Smooth muscle cell of the brain vasculature (primary cell): ENCODE measurements around the gene SLC25A43.
"Not testable (repeated sequence)": the region's sequence is repeated elsewhere in the genome, so short reads cannot be mapped to it uniquely, and the experiment has no call there.

ENCODE experiments used
- DNase-seq: peaks from one replicate; pipeline ENCODE4 v3.0.0-alpha.2; 2012; ENCODE audit warnings: low read depth, low spot score

SLC25A43 gene

DNA sequence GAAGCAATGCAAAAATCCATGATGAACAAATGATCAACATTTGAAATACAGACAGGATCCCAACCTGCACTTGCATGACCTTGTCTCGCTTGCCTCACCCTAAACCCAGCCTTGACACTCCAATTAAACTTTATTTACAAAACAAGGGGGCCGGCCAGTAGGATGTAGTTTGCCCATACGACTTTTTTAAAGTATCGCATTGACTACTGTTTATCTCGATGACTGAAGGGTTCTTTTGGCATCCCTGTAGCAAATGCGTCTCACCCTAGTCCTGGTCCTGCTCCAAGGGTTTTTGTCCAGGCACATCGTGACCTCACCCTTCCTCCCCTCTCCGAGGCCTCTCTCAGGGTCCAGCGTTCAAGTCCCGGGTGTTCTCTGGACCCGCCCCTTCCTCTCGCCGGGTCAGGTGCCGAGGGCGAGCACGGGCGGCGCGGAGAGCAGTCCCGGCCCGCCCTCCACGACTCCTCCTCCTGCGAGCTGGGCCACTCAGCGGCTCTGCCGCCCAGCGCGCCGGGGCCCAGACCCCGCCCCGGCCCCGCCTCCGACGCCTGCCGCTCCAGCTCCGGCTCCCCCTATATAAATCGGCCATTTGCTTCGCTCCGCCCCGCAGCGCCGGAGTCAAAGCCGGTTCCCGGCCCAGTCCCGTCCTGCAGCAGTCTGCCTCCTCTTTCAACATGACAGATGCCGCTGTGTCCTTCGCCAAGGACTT is 68.9 kb downstream of the SLC25A43 start, which contains the start of gene SLC25A5:
SLC25A5 (plus strand) TSS at position 603 of the 709 bp plus-strand sequence; CDS start at position 675, 72 bp downstream.
- peak; percentile 31 for DNase-seq

DNA sequence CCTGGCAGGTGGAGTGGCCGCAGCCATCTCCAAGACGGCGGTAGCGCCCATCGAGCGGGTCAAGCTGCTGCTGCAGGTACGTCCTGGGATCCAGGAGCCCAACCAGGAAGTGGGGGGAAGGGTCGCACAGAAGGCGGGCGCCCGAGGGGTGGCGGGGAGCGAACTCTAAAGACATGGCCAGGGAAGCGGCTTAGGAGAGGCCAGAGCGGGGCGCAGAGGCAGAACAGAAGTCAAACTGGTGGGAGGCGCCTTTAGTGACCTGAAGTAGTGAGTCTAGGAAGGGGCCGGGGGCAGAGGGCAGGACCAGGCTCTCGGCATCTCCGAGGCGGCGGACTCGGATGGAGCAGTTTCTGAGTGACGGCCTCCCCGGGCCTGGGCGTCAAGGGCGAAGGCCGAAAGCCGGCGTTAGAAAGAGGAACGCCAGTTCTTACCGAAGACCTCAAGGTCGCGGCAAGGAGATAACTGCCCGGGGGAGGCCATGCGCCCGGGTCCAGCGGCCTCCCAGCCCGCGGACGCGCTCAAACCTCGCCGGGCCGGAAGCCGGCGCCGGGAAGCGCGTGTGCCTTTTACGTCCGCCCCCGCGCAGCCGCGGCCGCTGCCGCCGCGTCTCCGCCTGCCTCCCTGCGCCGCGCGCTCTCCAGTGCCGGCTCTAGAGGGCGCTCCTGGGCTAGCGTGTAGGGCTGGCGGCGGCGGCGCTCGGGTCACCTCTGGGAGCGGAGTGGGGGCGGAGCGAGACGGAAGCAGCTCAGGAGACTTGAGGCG is 69.6 kb downstream of the SLC25A43 start:
- peak; percentile 70 for DNase-seq

DNA sequence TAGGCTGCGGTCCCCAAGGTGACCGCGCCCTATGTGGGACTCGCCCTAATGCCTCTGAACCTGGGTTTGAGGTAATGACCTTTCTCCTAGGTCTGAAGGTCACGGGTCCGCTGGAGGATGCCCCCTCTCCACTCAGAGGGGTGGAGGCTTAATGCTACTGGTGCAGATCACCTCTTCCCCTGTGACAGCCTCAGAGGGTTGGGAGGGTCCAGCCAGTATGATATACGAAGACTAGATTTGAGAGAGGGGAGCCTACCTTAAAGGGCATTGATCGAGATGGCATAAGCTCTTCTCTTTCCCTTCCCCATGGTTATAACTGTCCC is 70.1 kb downstream of the SLC25A43 start:
- DNase-seq: no peak

- no peak for DNase-seq
Measured at GRCh38 chrX:119474615-119475388, 75.7 kb downstream of the SLC25A43 start.

- DNase-seq: no peak
Measured at GRCh38 chrX:119475389-119476101, 76.4 kb downstream of the SLC25A43 start.

- peak; percentile 20 for DNase-seq
Measured at GRCh38 chrX:119477812-119478232, 78.7 kb downstream of the SLC25A43 start.

- no peak for DNase-seq
Measured at GRCh38 chrX:119478504-119478903, 79.4 kb downstream of the SLC25A43 start.

DNA sequence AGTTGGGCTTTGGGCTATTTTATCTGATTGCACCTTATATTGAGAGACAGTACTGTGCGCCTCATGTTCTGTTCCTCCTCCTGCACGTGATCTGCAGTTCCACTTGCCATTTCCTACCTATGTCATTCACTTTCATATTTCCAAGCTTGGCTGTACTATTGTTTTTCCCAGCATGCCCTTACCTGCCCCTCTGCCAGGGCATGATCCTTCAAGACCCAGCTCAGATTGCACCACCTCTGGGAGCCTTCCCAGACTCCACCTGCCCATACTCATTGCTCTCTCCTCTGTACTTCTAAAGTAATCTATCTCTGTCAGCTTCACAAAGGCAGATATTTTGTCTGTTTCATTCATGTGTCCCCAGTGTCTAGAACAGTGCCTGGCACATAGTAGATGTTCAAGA is 80.7 kb downstream of the SLC25A43 start:
- no peak for DNase-seq

- no peak for DNase-seq
Measured at GRCh38 chrX:119481323-119481801, 82.2 kb downstream of the SLC25A43 start.

DNA sequence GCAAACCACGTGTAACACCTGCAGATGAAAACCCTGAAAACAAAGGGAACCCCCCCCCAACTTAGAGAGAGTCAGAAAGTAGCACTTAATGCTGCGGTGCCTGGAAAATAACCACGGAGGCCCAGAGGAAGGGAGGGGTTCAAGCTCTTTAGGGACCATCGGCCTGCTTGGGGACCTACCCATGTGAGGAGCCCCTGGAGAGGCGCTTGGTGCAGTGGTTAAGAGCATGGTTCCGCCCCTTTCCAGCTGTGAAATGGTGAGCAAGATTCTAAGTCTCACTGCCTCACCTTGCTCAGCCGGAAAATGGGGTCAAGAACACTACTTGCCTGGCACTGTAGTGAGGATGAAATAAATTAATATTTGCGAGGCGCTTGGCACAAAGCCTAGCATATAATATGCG is 82.9 kb downstream of the SLC25A43 start:
- no peak for DNase-seq

GRCh38 chrX:119482481-119483480 is 83.6 kb downstream of the SLC25A43 start:
- no peak for DNase-seq

DNA sequence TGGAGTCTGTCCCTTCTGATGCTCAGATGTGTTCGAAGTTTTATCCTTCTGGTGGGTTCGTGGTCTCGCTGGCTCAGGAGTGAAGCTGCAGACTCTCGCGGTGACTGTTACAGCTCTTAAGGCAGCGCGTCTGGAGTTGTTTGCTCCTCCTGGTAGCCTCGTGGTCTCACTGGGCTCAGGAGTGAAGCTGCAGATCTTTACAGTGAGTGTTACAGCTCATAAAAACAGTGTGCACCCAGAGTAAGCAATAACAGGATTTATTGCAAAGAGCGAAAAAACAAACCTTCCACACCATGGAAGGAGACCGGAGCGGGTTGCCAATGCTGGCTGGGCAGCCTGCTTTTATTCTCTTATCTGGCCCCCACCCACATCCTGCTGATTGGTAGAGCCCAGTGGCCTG is 87.6 kb downstream of the SLC25A43 start:
- no peak for DNase-seq

- not testable (repeated sequence) for DNase-seq
Measured at GRCh38 chrX:119487766-119488165, 88.6 kb downstream of the SLC25A43 start.

- peak; percentile 10 for DNase-seq
Measured at GRCh38 chrX:119488749-119489148, 89.6 kb downstream of the SLC25A43 start.

DNA sequence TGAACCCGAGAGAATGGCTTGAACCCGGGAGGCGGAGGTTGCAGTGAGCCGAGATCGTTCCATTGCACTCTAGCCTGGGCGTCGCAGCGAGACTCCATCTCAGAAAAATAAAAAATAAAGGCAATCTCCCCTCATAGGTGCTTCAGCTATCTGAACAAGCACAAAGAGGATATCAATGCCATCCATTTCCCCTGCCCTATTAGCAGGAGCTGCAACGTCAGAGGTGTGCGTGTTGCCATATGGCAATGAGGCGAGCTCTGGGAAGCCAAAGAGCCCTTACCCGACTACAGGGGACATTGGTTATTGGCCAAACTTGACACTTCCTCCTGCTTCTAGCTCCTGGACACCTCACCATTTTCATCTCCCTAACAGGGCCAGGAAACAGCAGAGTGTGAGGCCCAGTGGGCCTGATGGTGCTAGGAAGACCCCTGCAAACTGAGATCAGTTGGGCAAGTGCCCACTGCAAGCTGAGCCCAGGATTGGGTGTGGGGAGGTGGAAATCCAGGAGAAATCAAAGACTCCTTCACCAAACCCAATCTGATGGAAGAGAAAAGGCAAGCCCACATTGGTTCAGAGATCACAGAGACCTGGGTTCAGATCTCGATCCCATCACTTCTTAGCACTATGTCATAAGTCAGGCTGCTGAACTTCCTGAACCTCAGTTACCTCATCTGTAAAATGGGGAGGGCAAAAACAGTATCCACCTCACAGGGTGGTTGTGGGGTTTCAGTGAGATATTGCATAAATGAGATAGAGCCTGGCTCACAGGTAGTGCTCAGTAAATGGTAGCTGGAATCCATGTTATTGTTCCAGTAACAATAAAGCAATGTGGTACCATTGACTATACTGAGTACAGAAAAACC is 90.3 kb downstream of the SLC25A43 start:
- DNase-seq: no peak

DNA sequence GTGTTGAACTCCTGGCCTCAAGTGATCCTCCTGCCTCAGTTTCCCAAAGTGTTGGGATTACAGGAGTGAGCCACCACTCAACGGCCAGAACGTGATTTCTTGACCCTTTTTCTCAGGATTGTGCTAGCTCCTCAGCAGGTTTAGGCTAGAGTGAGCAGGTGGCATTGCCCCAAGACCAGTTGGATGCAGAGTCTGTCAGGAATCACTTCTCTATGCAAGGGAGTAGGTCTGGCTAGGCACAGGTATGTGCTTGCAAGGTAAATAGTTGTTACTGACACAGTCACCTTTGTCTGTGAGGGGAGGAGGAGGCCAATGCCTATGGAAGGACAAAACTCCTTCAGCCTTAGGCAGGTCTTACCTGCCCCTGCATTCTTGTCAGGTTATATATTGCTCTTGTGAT is 93.3 kb downstream of the SLC25A43 start:
- DNase-seq: no peak

GRCh38 chrX:119493851-119494495 is 94.8 kb downstream of the SLC25A43 start:
- not testable (repeated sequence) for DNase-seq
